CD4-positive, CD25-positive, alpha-beta regulatory T cell (primary cell): Measurements from ENCODE around the gene HPSE. TPM values are rescaled to one million over a fixed set of nuclear protein-coding genes. Genes with fewer than 3 reads are reported as not detected.

ENCODE experiments used
- ATAC-seq, 2 donors: fragments of 150-1000 bp; cut with Tn5 transposase; one replicate each; pipeline ENCODE4 v1.10.0; 2021; ENCODE audit warnings: low read depth in 2 of 2, moderate number of reproducible peaks in 2 of 2, moderate library complexity in 1 of 2
- DNase-seq, 3 donors: peaks; one replicate each; pipeline versions ENCODE4 v3.0.0 to v3.0.0-alpha.2; 2012 to 2022; ENCODE audit warnings: mixed read lengths in 1 of 3
- H3K27ac ChIP-seq: one replicate; pipeline ENCODE4 v1.7.0; 2013; ENCODE audit warnings: mild to moderate bottlenecking, low read length; ENCODE audit not compliant: insufficient read depth, poor library complexity, severe bottlenecking
- H3K27me3 ChIP-seq: one replicate; pipeline ENCODE4 v1.7.0; 2013; ENCODE audit warnings: low read length; ENCODE audit not compliant: control insufficient read depth, insufficient read depth
- H3K36me3 ChIP-seq: one replicate; pipeline ENCODE4 v1.7.0; 2013; ENCODE audit warnings: mild to moderate bottlenecking, low read length, moderate library complexity; ENCODE audit not compliant: control insufficient read depth, insufficient read depth
- H3K4me1 ChIP-seq: 2 replicates; pipeline ENCODE4 v1.7.0; 2013; ENCODE audit warnings: mild to moderate bottlenecking, low read length; ENCODE audit not compliant: insufficient read depth, control insufficient read depth, poor library complexity, severe bottlenecking
- H3K4me3 ChIP-seq: one replicate; pipeline ENCODE4 v1.7.0; 2013; ENCODE audit warnings: low read depth, mild to moderate bottlenecking, low read length, moderate library complexity
- H3K9me3 ChIP-seq, 2 experiments: 1 replicate in 1 of 2; 2 replicates in 1 of 2; pipeline ENCODE4 v1.7.0; 2013; ENCODE audit warnings: low read length in 2 of 2, mild to moderate bottlenecking in 1 of 2, moderate library complexity in 1 of 2; ENCODE audit not compliant: control insufficient read depth in 2 of 2
- H3K27ac Mint-ChIP-seq, 3 donors: one replicate each; pipeline ENCODE4 v1.8.0; 2020 to 2022; ENCODE audit warnings: mild to moderate bottlenecking in 3 of 3, mixed read lengths in 3 of 3, moderate library complexity in 2 of 3
- H3K27me3 Mint-ChIP-seq: one replicate; pipeline ENCODE4 v1.8.0; 2022; ENCODE audit warnings: mild to moderate bottlenecking, mixed read lengths
- H3K36me3 Mint-ChIP-seq: one replicate; pipeline ENCODE4 v1.8.0; 2020; ENCODE audit warnings: mixed read lengths
- H3K4me1 Mint-ChIP-seq, 4 donors: one replicate each; pipeline ENCODE4 v1.8.0; 2020 to 2022; ENCODE audit warnings: mixed read lengths in 4 of 4, mild to moderate bottlenecking in 1 of 4
- H3K4me3 Mint-ChIP-seq, 4 donors: one replicate each; pipeline ENCODE4 v1.8.0; 2020 to 2022; ENCODE audit warnings: mild to moderate bottlenecking in 4 of 4, mixed read lengths in 4 of 4, moderate library complexity in 3 of 4
- H3K9me3 Mint-ChIP-seq, 7 donors: one replicate each; pipeline ENCODE4 v1.8.0; 2020 to 2022; ENCODE audit warnings: mixed read lengths in 7 of 7, mild to moderate bottlenecking in 3 of 7, moderate library complexity in 2 of 7
- polyA plus RNA-seq, 4 donors: library from polyadenylated mRNA; unstranded; fragments of 300-500 nt; fragmentation: Illumina TruSeq; gene quantifications; one replicate each; pipeline ENCODE4 v1.2.3, GENCODE V29; 2021
- total RNA-seq: library from RNA; stranded (reverse); gene quantifications from one replicate; pipeline ENCODE4 v1.2.3, GENCODE V29; 2022

Gene HPSE
- total RNA-seq (9.1 TPM), polyA plus RNA-seq (10 to 100 TPM in 2 of 4 donors, 1 to 10 TPM in 2; 8.3 to 14.0 (median 10.3) TPM)

- no peaks in the 10 kb centered on the region for H3K27me3 ChIP-seq
- H3K9me3 Mint-ChIP-seq: peaks cover 0 to 5% (median 0%) of the 10 kb centered on the region in 7 donors
- peaks cover 0 to 3% of the 10 kb centered on the region in 2 experiments for H3K9me3 ChIP-seq
- peak within 1 kb of the TSS; percentile 69 for H3K27ac ChIP-seq
- H3K36me3 Mint-ChIP-seq: peaks cover 16% of the 10 kb centered on the region
- peak; percentile 93 to 96 for ATAC-seq
- peak; percentile 70 to 80 (median 72) for DNase-seq
- peaks cover 2% of the 10 kb centered on the region for H3K36me3 ChIP-seq
- peak within 1 kb of the TSS; percentile 81 for H3K4me3 ChIP-seq
- H3K4me1 ChIP-seq: peaks cover 29% of the 10 kb centered on the region
- peaks cover 17 to 47% (median 40%) of the 10 kb centered on the region in 4 donors for H3K4me1 Mint-ChIP-seq
- peak within 1 kb of the TSS; percentile 93 to 96 (median 95) for H3K27ac Mint-ChIP-seq
- no peaks in the 10 kb centered on the region for H3K27me3 Mint-ChIP-seq
- peak within 1 kb of the TSS; percentile 94 to 97 (median 96) for H3K4me3 Mint-ChIP-seq
These were observed at the start of gene HPSE for GRCh38 chr4:83334425-83335241. Gene HPSE (minus strand): TSS chr4:83334848. CDS start chr4:83334782, 66 bp downstream.

GRCh38 chr4:83382850-83383249, 48.2 kb upstream of the HPSE start:
- Mint-ChIP-seq H3K36me3 (no peaks in the 10 kb centered on the region), H3K4me3 (no peak overlapping the region)
- no peaks in the 10 kb centered on the region for H3K27me3 ChIP-seq

GRCh38 chr4:83381173-83381572, 46.5 kb upstream of the HPSE start:
- H3K27ac ChIP-seq: no peak overlapping the region
- H3K4me3 ChIP-seq: no peak overlapping the region
- H3K36me3 Mint-ChIP-seq: peaks cover 2% of the 10 kb centered on the region
- H3K36me3 ChIP-seq: no peaks in the 10 kb centered on the region
- H3K4me1 ChIP-seq: no peaks in the 10 kb centered on the region
- peak overlapping the region in 1 of 4 donors; percentile 7 for H3K4me3 Mint-ChIP-seq
- H3K9me3 Mint-ChIP-seq: peaks cover 2 to 24% (median 13%) of the 10 kb centered on the region in 7 donors
- peaks cover 19 to 20% of the 10 kb centered on the region in 2 experiments for H3K9me3 ChIP-seq
- no peak for ATAC-seq
- H3K27ac Mint-ChIP-seq: no peak overlapping the region
- H3K27me3 ChIP-seq: no peaks in the 10 kb centered on the region
- H3K27me3 Mint-ChIP-seq: peaks cover 10% of the 10 kb centered on the region
- H3K4me1 Mint-ChIP-seq: peaks cover 0 to 4% (median 2%) of the 10 kb centered on the region in 4 donors
- no peak for DNase-seq

More at GRCh38 chr4:83382850-83383249, 48.2 kb upstream of the HPSE start:
- H3K9me3 Mint-ChIP-seq: peaks cover 2 to 16% (median 8%) of the 10 kb centered on the region in 7 donors
- peaks cover 14% of the 10 kb centered on the region in 2 experiments for H3K9me3 ChIP-seq
- H3K4me3 ChIP-seq: no peak overlapping the region
- H3K4me1 Mint-ChIP-seq: peaks cover 0 to 7% (median 5%) of the 10 kb centered on the region in 4 donors
- H3K27ac ChIP-seq: no peak overlapping the region
- ATAC-seq (no peak), DNase-seq (peak in 1 of 3 donors; percentile 37)
- no peaks in the 10 kb centered on the region for H3K27me3 Mint-ChIP-seq
- H3K27ac Mint-ChIP-seq: no peak overlapping the region
- H3K36me3 ChIP-seq: no peaks in the 10 kb centered on the region
- H3K4me1 ChIP-seq: no peaks in the 10 kb centered on the region

GRCh38 chr4:83378419-83378818, 43.8 kb upstream of the HPSE start:
- H3K9me3 Mint-ChIP-seq: peaks cover 3 to 25% (median 15%) of the 10 kb centered on the region in 7 donors
- H3K36me3 Mint-ChIP-seq: peaks cover 2% of the 10 kb centered on the region
- H3K36me3 ChIP-seq: no peaks in the 10 kb centered on the region
- peaks cover 19 to 20% of the 10 kb centered on the region in 2 experiments for H3K9me3 ChIP-seq
- no peaks in the 10 kb centered on the region for H3K27me3 ChIP-seq
- H3K27me3 Mint-ChIP-seq: peaks cover 15% of the 10 kb centered on the region
- H3K27ac Mint-ChIP-seq: no peak overlapping the region
- peaks cover 0 to 4% (median 2%) of the 10 kb centered on the region in 4 donors for H3K4me1 Mint-ChIP-seq
- H3K4me3 Mint-ChIP-seq: no peak overlapping the region
- ATAC-seq: no peak
- H3K27ac ChIP-seq: no peak overlapping the region
- DNase-seq: peak in 2 of 3 donors; percentile 27 to 44
- no peaks in the 10 kb centered on the region for H3K4me1 ChIP-seq
- no peak overlapping the region for H3K4me3 ChIP-seq

- peaks cover 6% of the 10 kb centered on the region in 2 experiments for H3K9me3 ChIP-seq
- H3K4me3 ChIP-seq: no peak overlapping the region
- Mint-ChIP-seq H3K27ac (no peak overlapping the region), H3K27me3 (peaks cover 15% of the 10 kb centered on the region), H3K4me1 (no peaks in the 10 kb centered on the region), H3K4me3 (no peak overlapping the region), H3K9me3 (peaks cover 0 to 10% (median 6%) of the 10 kb centered on the region in 7 donors), H3K36me3 (peaks cover 2% of the 10 kb centered on the region)
- H3K36me3 ChIP-seq: no peaks in the 10 kb centered on the region
- no peaks in the 10 kb centered on the region for H3K4me1 ChIP-seq
- no peak for DNase-seq
- H3K27ac ChIP-seq: no peak overlapping the region
- ATAC-seq: no peak
- H3K27me3 ChIP-seq: no peaks in the 10 kb centered on the region
These were observed 38.3 kb upstream of the HPSE start for GRCh38 chr4:83372931-83373330.

GRCh38 chr4:83371936-83372335, 37.3 kb upstream of the HPSE start:
- H3K4me1 Mint-ChIP-seq: no peaks in the 10 kb centered on the region
- H3K27ac Mint-ChIP-seq: no peak overlapping the region
- Histone ChIP-seq H3K4me3 (no peak overlapping the region), H3K27me3 (no peaks in the 10 kb centered on the region), H3K27ac (no peak overlapping the region), H3K9me3 (no peaks in the 10 kb centered on the region), H3K36me3 (no peaks in the 10 kb centered on the region), H3K4me1 (no peaks in the 10 kb centered on the region)
- DNase-seq: no peak
- peaks cover under 1% of the 10 kb centered on the region for H3K36me3 Mint-ChIP-seq
- H3K4me3 Mint-ChIP-seq: no peak overlapping the region
- peaks cover 8% of the 10 kb centered on the region for H3K27me3 Mint-ChIP-seq
- H3K9me3 Mint-ChIP-seq: peaks cover 0 to 7% (median 3%) of the 10 kb centered on the region in 7 donors
- no peak for ATAC-seq

- no peak overlapping the region for H3K27ac Mint-ChIP-seq
- no peak overlapping the region for H3K4me3 ChIP-seq
- ATAC-seq (no peak), DNase-seq (no peak)
- peaks cover 2% of the 10 kb centered on the region for H3K36me3 Mint-ChIP-seq
- no peaks in the 10 kb centered on the region for H3K9me3 ChIP-seq
- no peaks in the 10 kb centered on the region for H3K27me3 ChIP-seq
- peaks cover 0 to 7% (median 2%) of the 10 kb centered on the region in 7 donors for H3K9me3 Mint-ChIP-seq
- no peak overlapping the region for H3K4me3 Mint-ChIP-seq
- H3K27ac ChIP-seq: no peak overlapping the region
- H3K4me1 ChIP-seq: no peaks in the 10 kb centered on the region
- peaks cover 5% of the 10 kb centered on the region for H3K27me3 Mint-ChIP-seq
- no peaks in the 10 kb centered on the region for H3K36me3 ChIP-seq
- no peaks in the 10 kb centered on the region for H3K4me1 Mint-ChIP-seq
These were observed 36.6 kb upstream of the HPSE start for GRCh38 chr4:83371235-83371634.
